Muscle of arm (tissue), 12 donors: Measurements from ENCODE around the gene GRWD1. TPM values are rescaled to one million over a fixed set of nuclear protein-coding genes. Genes with fewer than 3 reads are reported as not detected.

ENCODE experiments used
- DNase-seq: peaks from one replicate; pipeline ENCODE4 v3.0.0-alpha.2; 2013
- polyA plus RNA-seq, 12 donors: library from polyadenylated mRNA; unstranded; fragments of 120-200 nt; gene quantifications; one replicate each; pipeline ENCODE4 v1.2.1, GENCODE V29; 2013; ENCODE audit not compliant: insufficient read length in 12 of 12

GRWD1 gene
- polyA plus RNA-seq, 12 donors: 16.6 to 25.2 (median 20.2) TPM; not detected in 1

DNA sequence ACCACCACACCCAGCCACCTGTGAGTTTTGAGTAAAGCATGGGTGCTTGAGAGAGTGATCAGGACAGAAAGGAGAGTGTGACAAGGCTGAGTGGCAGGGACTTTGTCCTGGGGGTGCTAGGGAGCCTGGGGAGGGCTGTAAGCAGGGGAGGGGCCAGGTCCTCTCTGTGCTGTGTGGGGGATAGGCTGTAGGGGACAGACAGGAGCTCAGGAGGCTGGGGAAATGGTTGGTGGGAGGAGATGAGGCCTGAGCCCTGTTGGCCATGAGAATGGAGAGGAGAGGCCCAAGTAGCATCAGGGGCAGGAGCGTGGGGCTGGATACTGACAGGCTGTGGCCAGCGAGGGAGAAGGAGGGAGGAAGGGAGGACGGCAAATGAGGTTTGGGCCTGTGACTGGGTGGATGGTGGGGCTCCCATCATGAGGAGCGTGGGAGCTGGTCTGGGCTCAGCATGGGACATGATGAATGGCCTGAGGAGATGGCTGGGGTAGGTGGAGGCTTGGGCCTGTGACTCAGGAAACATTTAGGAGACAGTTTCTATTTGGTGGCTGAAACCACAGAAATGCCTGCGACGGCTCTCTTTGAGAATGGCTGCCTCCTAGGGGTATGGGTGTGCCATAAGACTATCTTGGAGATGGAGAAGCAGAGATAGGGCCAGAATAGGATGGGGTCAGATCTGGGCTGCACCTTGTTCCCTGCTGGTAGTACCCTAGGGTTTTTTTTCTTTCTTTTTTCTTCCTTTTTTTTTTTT, 27.3 kb upstream of the GRWD1 start:
- no peak for DNase-seq

DNA sequence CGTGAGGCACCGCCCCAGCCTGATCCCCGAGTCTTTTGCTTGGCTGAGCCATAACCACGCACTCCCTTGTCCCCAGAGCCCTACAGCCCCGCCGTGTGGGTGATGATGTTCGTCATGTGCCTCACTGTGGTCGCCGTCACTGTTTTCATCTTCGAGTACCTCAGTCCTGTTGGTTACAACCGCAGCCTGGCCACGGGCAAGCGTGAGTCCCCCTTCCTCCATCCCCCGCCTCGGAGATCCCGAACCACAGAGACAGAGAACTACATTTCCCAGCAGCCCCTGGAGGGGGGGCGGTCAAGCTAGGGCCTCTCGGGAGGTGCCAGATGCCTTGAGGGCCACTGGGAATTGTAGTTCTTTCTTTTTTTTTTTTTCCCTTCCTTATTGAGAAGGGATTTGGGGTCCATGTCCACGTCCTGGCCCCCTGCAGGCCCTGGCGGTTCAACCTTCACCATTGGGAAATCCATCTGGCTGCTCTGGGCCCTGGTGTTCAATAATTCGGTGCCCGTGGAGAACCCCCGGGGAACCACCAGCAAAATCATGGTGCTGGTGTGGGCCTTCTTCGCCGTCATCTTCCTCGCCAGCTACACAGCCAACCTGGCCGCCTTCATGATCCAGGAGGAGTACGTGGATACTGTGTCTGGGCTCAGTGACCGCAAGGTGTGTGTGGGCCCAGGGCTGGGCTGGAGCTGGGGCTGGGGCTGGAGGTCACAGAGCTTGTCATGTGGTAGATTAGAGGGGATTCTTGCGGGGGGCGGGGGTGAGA, 26.4 kb upstream of the GRWD1 start:
- DNase-seq: no peak

- no peak for DNase-seq
Observed at GRCh38 chr19:48421548-48421947, 24.2 kb upstream of the GRWD1 start.

- DNase-seq: peak; percentile 22
Observed at GRCh38 chr19:48424694-48425219, 21.0 kb upstream of the GRWD1 start.

DNA sequence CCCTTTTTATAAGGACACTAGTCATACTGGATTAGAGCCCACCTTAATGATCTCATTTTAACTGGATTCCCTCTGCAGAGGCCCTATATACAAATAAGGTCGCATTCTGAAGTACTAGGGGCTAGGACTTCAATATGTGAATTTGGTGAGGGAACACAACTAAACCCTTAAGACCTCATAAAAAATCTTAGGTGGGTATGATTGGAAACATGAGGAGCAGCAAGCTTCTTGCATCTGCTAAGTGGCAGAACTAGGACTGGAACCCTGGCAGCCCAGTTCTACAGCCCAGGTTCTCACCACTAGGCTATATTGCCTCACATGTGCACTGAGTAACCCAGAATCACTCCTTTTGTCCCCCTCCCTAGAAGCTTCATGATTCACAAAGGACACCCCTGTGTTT, 17.1 kb upstream of the GRWD1 start:
- DNase-seq: no peak

DNA sequence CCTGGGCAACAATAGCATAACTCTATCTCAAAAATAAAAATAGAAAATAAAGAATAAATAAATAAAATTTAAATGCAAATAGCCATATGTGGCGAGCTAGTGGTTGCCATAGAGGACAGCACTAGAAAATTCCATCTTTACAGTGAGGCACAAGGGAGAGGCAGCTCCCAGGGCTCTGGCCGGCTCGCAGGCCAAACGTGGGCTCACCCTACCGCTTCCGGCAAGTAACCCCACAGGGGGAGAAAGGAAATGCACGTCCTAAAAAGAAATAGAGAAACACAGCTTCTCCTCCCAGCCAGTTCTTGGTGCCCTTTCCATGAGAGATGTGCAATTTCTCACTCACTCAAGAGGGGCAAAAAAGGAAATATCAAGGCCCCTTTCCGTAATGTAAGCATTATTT, 12.4 kb upstream of the GRWD1 start:
- DNase-seq: no peak

DNA sequence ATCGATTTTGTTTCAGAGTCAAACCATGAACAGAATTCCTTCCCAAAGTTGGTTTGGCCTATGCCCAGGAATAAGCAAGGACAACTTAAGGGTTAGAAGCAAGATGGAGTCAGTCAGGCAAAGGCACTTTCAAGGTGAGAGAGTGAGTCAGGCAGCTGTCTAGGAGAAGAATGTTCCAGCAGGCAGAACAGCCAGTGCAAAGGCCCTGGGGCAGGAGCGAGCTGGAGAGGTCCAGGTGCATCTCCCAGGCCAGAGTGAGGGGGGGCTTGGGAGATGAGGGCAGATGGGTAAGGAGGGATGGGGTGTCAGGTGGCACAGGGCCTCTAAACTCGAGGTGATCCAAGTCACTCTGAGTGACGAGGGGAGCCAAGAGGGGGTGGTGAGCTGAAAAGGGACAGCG, 9.2 kb upstream of the GRWD1 start:
- no peak for DNase-seq

DNA sequence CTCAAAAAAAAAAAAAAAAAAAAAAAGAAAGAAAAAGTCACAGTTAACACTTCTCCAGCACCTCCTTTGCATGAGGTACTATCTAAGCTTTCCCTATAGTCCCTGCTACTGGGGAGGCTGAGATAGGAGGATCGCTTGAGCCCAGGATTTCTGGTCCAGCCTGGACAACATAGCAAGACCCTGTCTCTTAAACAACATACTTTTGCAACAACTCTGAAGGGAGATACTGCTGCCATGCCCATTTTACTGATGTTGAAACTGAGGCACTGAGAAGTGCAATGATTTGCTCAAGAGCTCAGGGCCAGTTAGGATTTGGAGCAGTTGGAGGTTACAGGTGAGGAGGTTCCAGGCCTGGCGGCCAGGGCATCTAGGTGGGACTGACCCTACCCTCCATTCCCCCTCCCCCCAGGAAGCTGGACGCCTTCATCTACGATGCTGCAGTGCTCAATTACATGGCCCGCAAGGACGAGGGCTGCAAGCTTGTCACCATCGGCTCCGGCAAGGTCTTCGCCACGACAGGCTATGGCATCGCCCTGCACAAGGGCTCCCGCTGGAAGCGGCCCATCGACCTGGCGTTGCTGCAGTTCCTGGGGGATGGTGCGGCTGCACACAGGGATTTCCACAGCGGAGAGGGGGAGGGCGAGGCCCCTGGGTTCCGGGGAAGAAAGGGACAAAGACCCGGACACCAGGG, 4.3 kb upstream of the GRWD1 start:
- no peak for DNase-seq

DNA sequence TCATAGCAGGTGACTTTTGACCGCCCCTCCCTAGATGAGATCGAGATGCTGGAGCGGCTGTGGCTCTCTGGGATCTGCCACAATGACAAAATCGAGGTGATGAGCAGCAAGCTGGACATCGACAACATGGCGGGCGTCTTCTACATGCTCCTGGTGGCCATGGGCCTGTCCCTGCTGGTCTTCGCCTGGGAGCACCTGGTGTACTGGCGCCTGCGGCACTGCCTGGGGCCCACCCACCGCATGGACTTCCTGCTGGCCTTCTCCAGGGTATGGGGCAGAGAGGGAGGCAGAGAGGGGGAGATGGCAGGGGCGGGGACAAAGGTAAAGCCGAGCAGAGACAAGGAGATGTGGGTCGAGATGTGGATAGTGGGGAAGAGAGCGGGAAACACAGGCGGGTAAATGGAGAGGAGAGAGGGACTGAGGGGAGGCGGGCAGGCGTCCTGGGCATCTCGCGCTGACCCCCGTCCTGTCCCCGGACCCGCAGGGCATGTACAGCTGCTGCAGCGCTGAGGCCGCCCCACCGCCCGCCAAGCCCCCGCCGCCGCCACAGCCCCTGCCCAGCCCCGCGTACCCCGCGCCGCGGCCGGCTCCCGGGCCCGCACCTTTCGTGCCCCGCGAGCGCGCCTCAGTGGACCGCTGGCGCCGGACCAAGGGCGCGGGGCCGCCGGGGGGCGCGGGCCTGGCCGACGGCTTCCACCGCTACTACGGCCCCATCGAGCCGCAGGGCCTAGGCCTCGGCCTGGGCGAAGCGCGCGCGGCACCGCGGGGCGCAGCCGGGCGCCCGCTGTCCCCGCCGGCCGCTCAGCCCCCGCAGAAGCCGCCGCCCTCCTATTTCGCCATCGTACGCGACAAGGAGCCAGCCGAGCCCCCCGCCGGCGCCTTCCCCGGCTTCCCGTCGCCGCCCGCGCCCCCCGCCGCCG, 3.4 kb upstream of the GRWD1 start:
- no peak for DNase-seq

DNA sequence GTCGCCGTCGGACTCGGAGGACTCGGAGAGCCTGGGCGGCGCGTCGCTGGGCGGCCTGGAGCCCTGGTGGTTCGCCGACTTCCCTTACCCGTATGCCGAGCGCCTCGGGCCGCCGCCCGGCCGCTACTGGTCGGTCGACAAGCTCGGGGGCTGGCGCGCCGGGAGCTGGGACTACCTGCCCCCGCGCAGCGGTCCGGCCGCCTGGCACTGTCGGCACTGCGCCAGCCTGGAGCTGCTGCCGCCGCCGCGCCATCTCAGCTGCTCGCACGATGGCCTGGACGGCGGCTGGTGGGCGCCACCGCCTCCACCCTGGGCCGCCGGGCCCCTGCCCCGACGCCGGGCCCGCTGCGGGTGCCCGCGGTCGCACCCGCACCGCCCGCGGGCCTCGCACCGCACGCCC, 2.5 kb upstream of the GRWD1 start:
- DNase-seq: no peak

GRCh38 chr19:48443731-48444128, 2.1 kb upstream of the GRWD1 start:
- DNase-seq: no peak

DNA sequence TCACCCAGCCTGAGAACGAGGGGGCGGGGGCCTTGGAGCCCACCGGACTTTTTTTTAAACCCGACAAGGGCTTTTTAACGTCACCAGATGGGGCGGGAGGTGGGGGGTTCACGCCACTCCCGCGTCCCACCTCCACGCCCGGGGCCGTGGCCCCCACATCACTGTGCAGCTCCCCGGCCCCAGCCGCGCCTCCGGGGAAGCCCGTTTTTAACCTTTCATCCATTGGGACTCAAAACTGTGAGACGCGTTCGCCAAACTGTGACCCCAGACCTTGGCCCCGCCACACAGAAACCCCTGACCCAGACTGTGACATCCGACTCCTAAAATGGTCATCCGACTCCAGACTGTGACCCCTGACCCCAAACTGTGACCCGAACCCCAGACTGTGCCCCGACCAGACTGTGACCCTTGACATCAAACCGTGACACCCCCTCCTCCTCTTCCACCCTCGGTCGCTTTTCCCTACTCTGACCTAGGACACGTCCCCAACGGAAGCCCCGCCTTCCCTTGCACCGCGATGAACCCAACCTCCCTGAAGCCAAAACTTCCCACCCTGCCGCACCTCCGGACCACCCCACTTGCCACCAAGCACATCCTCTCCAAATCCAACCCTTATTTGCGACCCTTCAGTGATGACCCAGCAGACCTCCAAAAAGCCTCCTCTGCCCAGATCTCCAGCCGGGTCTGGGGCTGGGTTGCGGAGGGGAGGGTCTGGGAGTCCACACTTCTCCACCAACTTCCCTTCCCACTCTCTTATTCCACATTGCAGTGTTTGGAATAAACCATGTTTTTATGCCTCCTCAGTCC, 1.5 kb upstream of the GRWD1 start:
- DNase-seq: no peak

DNA sequence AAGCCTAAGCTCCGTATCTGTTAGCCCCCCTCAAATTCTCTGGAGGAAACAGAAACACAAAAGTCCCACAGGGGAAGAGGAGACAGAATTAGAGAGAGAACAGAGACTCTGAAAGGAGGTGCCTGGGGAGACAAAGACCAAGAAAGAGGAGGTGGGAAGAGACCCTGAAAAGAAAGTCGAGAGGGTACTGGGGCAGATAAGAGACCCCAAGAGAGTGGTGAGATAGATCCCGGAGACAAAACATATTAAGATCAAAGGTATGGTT, 915 bp upstream of the GRWD1 start:
- no peak for DNase-seq

- peak; percentile 76 for DNase-seq
Observed at GRCh38 chr19:48445256-48445605, 552 bp upstream of the GRWD1 start.

DNA sequence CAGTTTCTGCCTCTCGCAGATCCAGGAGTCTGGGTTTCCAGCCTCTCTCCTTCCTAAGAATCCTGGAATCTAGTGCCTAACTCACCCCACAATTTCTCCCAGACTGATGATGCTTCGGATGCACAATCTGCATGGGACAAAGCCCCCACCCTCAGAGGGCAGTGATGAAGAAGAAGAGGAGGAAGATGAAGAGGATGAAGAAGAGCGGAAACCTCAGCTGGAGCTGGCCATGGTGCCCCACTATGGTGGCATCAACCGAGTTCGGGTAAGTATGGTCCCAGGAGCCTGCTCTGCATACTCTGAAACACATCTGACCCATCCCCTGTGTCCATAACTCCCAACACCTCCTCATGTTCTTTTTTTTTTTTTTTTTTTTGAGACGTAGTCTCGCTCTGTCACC, 796 bp downstream of the GRWD1 start:
- no peak for DNase-seq

DNA sequence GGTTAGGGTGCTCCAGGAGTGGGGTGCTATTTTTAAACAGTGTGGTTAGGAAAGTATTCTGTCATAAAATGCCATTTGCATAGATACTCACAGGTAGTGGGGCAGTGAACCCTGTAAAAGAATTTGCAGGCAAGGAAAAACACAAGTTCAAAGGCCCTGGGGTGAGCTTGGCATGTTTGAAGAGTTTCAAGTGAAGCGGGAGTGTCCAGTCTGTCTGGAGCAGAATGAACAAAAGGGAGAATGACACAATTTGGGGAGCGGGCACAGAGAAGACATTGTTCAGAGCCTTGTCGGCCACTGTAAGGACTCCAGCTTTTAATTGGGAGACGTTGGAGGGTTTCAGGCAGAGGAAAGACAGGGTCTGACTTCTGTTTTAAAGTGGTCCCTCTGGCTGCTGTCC, 2.8 kb downstream of the GRWD1 start:
- no peak for DNase-seq

GRCh38 chr19:48450441-48450840, 4.7 kb downstream of the GRWD1 start:
- no peak for DNase-seq

GRCh38 chr19:48450863-48451262, 5.1 kb downstream of the GRWD1 start:
- no peak for DNase-seq

- DNase-seq: no peak
Observed at GRCh38 chr19:48451624-48452023, 5.8 kb downstream of the GRWD1 start.

DNA sequence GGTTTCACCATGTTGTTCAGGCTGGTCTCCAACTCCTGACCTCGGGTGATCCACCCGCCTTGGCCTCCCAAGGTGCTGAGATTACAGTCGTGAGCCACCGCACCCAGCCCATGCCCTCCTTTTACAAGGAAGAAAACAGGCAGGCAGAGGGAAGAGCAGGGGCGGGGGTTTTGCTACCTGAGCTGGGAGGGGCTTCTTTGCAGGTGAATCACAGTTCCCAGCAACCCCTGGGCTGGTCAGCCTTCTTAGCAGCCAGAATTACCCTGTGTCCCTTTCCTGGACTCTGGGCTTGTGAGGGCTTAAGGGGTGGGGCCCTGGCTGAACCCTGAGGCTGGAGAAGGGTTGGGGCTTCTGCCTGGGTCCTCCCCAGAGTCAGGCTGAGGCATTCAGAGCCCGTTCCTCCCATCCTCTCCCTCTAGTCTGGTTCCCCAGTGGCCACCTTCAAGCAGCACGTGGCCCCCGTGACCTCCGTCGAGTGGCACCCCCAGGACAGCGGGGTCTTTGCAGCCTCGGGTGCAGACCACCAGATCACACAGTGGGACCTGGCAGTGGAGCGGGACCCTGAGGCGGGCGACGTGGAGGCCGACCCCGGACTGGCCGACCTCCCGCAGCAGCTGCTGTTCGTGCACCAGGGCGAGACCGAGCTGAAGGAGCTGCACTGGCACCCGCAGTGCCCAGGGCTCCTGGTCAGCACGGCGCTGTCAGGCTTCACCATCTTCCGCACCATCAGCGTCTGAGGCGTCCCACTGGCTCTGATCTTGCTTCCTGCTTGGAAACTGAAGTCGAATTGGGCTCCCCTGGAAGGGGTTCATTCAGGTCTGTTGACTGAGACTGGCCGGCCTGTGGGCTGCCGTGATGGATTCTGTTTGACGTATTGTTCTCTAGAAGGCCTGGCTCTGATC, 6.8 kb downstream of the GRWD1 start:
- no peak for DNase-seq
